Panc1 (cell line): ENCODE data around the gene FAM174B. TPM values are rescaled to one million over a fixed set of nuclear protein-coding genes. Genes with fewer than 3 reads are reported as not detected.
A peak's percentile ranks its signal among the peaks of the same experiment; 100 is the strongest.

Experiments used
- ATAC-seq: fragments of 200-7000 bp; cut with Tn5 transposase; 2 replicates; pipeline ENCODE4 v1.9.1; 2020; ENCODE audit warnings: mild to moderate bottlenecking, moderate library complexity
- BruUV-seq: library from RNA; stranded (reverse); fragments of 400-500 nt; replicated peaks from 2 replicates; lab custom pipeline; 2021; lab: Mats Ljungman, UMichigan
- CTCF ChIA-PET: fragments of 300-600 bp; sonication (Branson Sonifier 250); formaldehyde crosslinking; loops from one replicate; lab custom pipeline; 2022; ENCODE audit warnings: antibody characterized with exemption; lab: Charles Lee
- POLR2A ChIA-PET: fragments of 300-600 bp; sonication (Branson Sonifier 250); formaldehyde crosslinking; loops from one replicate; lab custom pipeline; 2022; ENCODE audit warnings: antibody characterized with exemption; lab: Charles Lee
- DNase-seq: peaks from one replicate; pipeline ENCODE4 v3.0.0-alpha.2; 2010; ENCODE audit warnings: low read depth, low spot score
- H3K27ac ChIP-seq: 2 replicates; pipeline ENCODE4 v1.5.1; 2011; ENCODE audit warnings: mild to moderate bottlenecking, low read length, inconsistent platforms
- H3K27me3 ChIP-seq: fragments of 200-500 bp; sonication (Bioruptor generic); 2 replicates; pipeline ENCODE4 v1.6.0; 2014; ENCODE audit warnings: low read length, inconsistent platforms; ENCODE audit not compliant: control insufficient read depth, insufficient read depth
- H3K36me3 ChIP-seq: fragments of 200-500 bp; sonication (Bioruptor generic); 2 replicates; pipeline ENCODE4 v1.5.1; 2014; ENCODE audit warnings: inconsistent platforms, mild to moderate bottlenecking, low read length, moderate library complexity; ENCODE audit not compliant: control insufficient read depth, insufficient read depth
- H3K4me1 ChIP-seq: 2 replicates; pipeline ENCODE4 v1.5.1; 2011; ENCODE audit warnings: inconsistent platforms, mild to moderate bottlenecking, low read length, moderate library complexity; ENCODE audit not compliant: control insufficient read depth, insufficient read depth
- H3K4me3 ChIP-seq, 2 experiments: 2 replicates each; pipeline ENCODE4 v1.5.1; 2011 to 2012; ENCODE audit warnings: low read depth in 2 of 2, low read length in 2 of 2, mild to moderate bottlenecking in 2 of 2, inconsistent platforms in 1 of 2, moderate library complexity in 1 of 2
- H3K9me3 ChIP-seq: fragments of 200-500 bp; sonication (Bioruptor generic); 2 replicates; pipeline ENCODE4 v1.5.1; 2014; ENCODE audit warnings: low read depth, mild to moderate bottlenecking, inconsistent platforms, low read length, moderate library complexity; ENCODE audit not compliant: control insufficient read depth, insufficient read depth
- POLR2AphosphoS5 ChIP-seq: IDR thresholded peaks from 2 replicates; pipeline ENCODE4 v1.6.1; 2012; ENCODE audit warnings: mild to moderate bottlenecking, low read depth, low read length, moderate library complexity
- SIN3A ChIP-seq: IDR thresholded peaks from 2 replicates; pipeline ENCODE4 v1.6.1; 2012; ENCODE audit warnings: low read depth, mild to moderate bottlenecking, low read length, moderate library complexity, borderline replicate concordance; ENCODE audit not compliant: insufficient read depth
- TCF7L2 ChIP-seq: IDR thresholded peaks from 2 replicates; pipeline ENCODE4 v1.6.1; 2011; ENCODE audit warnings: mild to moderate bottlenecking, low read depth, low read length, inconsistent platforms
- in situ Hi-C: cut with HindIII; loops from 2 replicates; pipeline ENCODE4 v1.10.0; 2016; ENCODE audit warnings: low sequenced_read_pairs, low pct_unique_long_range_greater_than_20kb
- intact Hi-C: fragments of 100-400 bp; cut with micrococcal nuclease; formaldehyde crosslinking; loops from one replicate; pipeline ENCODE4 v1.10.0; 2022; ENCODE audit not compliant: unreplicated experiment
- total RNA-seq: library from RNA; stranded (reverse); gene quantifications from one replicate; pipeline ENCODE4 v1.2.1, GENCODE V29; 2021; ENCODE audit not compliant: unreplicated experiment
- TF ChIP-seq, protein P1 (sequence below), 2 experiments: IDR thresholded peaks; 2 replicates each; pipeline ENCODE4 v1.6.1; 2011 to 2012; ENCODE audit warnings: low read depth in 2 of 2, control low read depth in 1 of 2, low read length in 1 of 2, mild to moderate bottlenecking in 1 of 2, moderate library complexity in 1 of 2; ENCODE audit not compliant: insufficient read depth in 1 of 2
- TF ChIP-seq, protein P2 (sequence below): fragments of 450-650 bp; IDR thresholded peaks from 2 replicates; pipeline ENCODE4 v1.5.1; 2017; ENCODE audit warnings: mild to moderate bottlenecking

Gene FAM174B
- total RNA-seq, 1 experiment from 2014 or later = 30.7 TPM

DNA sequence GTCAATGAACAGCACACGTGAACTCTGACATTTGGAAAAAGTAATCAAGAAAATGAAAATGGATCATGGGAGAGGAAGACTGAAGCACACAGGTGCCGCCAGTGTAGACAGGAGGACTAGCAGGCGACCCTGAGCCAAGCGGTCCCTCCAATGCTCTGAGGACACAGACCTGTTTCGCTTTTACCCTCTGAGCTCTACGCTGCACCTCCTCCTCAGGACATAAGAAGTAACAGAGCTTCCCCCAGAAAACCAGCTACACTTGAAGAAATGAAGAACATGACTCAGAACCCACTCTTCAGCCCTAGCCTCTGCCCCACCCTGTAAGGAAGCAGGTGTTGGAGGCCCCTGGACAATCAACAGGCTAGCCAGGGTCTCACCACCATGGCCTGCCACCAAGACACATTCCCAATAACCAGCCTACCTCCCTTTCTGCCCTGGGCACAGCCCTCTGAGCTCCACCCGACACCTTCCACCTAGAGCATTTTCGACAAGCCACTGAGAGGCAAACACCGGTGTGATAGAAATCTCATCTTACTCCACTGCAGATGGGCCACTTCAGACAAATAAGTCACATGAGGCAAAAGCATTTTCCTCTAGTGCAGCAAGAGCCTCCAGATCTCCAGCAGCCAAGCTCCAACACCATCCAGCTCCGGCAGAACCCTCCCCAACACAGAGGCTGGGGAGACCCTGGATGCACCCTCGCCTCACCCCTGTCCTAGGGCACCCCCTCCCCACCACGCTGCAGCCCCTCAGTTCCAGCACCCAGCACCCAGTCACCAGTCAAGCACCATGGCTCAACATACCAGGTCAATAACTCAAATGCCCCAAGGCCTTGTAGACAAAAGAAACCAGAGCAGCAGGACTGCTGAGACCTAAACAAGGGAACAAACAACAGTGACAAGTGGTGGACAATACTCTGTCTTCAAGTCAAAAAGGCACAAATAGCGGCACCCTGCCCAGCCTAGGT is 11.4 kb downstream of the FAM174B start:
- in situ Hi-C loops (no loop called here), intact Hi-C loops (no loop called here)
- H3K36me3 ChIP-seq = no peaks in the 10 kb centered on the region
- BruUV-seq = no TSS peak
- CTCF ChIA-PET = no interaction called here
- TF ChIP-seq POLR2AphosphoS5 (no peak), SIN3A (no peak), TCF7L2 (no peak)
- TF ChIP-seq, protein P1, sequence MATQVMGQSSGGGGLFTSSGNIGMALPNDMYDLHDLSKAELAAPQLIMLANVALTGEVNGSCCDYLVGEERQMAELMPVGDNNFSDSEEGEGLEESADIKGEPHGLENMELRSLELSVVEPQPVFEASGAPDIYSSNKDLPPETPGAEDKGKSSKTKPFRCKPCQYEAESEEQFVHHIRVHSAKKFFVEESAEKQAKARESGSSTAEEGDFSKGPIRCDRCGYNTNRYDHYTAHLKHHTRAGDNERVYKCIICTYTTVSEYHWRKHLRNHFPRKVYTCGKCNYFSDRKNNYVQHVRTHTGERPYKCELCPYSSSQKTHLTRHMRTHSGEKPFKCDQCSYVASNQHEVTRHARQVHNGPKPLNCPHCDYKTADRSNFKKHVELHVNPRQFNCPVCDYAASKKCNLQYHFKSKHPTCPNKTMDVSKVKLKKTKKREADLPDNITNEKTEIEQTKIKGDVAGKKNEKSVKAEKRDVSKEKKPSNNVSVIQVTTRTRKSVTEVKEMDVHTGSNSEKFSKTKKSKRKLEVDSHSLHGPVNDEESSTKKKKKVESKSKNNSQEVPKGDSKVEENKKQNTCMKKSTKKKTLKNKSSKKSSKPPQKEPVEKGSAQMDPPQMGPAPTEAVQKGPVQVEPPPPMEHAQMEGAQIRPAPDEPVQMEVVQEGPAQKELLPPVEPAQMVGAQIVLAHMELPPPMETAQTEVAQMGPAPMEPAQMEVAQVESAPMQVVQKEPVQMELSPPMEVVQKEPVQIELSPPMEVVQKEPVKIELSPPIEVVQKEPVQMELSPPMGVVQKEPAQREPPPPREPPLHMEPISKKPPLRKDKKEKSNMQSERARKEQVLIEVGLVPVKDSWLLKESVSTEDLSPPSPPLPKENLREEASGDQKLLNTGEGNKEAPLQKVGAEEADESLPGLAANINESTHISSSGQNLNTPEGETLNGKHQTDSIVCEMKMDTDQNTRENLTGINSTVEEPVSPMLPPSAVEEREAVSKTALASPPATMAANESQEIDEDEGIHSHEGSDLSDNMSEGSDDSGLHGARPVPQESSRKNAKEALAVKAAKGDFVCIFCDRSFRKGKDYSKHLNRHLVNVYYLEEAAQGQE (IDR thresholded peaks at IDR 0.05; ENCODE audit: insufficient read depth in 1 of 2, low read depth in 2 of 2, low read length in 1 of 2) = no peak
- TF ChIP-seq, protein P2, sequence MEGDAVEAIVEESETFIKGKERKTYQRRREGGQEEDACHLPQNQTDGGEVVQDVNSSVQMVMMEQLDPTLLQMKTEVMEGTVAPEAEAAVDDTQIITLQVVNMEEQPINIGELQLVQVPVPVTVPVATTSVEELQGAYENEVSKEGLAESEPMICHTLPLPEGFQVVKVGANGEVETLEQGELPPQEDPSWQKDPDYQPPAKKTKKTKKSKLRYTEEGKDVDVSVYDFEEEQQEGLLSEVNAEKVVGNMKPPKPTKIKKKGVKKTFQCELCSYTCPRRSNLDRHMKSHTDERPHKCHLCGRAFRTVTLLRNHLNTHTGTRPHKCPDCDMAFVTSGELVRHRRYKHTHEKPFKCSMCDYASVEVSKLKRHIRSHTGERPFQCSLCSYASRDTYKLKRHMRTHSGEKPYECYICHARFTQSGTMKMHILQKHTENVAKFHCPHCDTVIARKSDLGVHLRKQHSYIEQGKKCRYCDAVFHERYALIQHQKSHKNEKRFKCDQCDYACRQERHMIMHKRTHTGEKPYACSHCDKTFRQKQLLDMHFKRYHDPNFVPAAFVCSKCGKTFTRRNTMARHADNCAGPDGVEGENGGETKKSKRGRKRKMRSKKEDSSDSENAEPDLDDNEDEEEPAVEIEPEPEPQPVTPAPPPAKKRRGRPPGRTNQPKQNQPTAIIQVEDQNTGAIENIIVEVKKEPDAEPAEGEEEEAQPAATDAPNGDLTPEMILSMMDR = no peak
- H3K4me1 ChIP-seq = peaks cover 53% of the 10 kb centered on the region
- H3K27ac ChIP-seq = peak overlapping the region; percentile 78
- no peak for DNase-seq
- H3K4me3 ChIP-seq = no peak overlapping the region
- H3K9me3 ChIP-seq = no peaks in the 10 kb centered on the region
- peak; percentile 62 for ATAC-seq
- POLR2A ChIA-PET = no interaction called here
- H3K27me3 ChIP-seq = no peaks in the 10 kb centered on the region

GRCh38 chr15:92638709-92639365 is 16.7 kb downstream of the FAM174B start:
- POLR2A ChIA-PET = no interaction called here
- ATAC-seq (peak; percentile 54), DNase-seq (no peak)
- BruUV-seq = no TSS peak
- Histone ChIP-seq H3K36me3 (no peaks in the 10 kb centered on the region), H3K9me3 (no peaks in the 10 kb centered on the region), H3K4me1 (peaks cover 55% of the 10 kb centered on the region), H3K27ac (peak overlapping the region; percentile 86), H3K27me3 (no peaks in the 10 kb centered on the region), H3K4me3 (peak overlapping the region in 1 of 2 experiments; percentile 25; a peak in 3 of 4 replicates)
- TF ChIP-seq POLR2AphosphoS5 = no peak
- TF ChIP-seq TCF7L2 = no peak
- TF ChIP-seq, protein P1 (IDR thresholded peaks at IDR 0.05; ENCODE audit: insufficient read depth in 1 of 2, low read depth in 2 of 2, low read length in 1 of 2) = no peak
- TF ChIP-seq SIN3A = no peak
- TF ChIP-seq, protein P2 = no peak
- in situ Hi-C loops (no loop called here), intact Hi-C loops (no loop called here)
- CTCF ChIA-PET = no interaction called here
